NCI-H345 treated with DMSO at 0.1 percent for 48 hours (cell line): ENCODE data around the gene TRIM45.

ENCODE experiments used
- DNase-seq: peaks from one replicate; lab custom pipeline; 2025; ENCODE audit not compliant: unreplicated experiment; lab: John Stamatoyannopoulos, UW

TRIM45 gene

GRCh38 chr1:117061986-117062415, 59.5 kb downstream of the TRIM45 start:
- no peak for DNase-seq
